Endothelial cell of umbilical vein (primary cell): ENCODE data around the gene PTPN22. TPM values are rescaled to one million over a fixed set of nuclear protein-coding genes. Genes with fewer than 3 reads are reported as not detected.

ENCODE experiments used
- BruUV-seq: library from RNA; stranded (reverse); fragments of 400-500 nt; replicated peaks from 2 replicates; lab custom pipeline; 2021; lab: Mats Ljungman, UMichigan
- CTCF ChIA-PET: fragments of 300-600, 350-600 bp; sonication (Branson Sonifier 250); formaldehyde crosslinking; loops from one replicate; lab custom pipeline; 2021; ENCODE audit warnings: antibody characterized with exemption, inconsistent platforms; lab: Charles Lee
- POLR2A ChIA-PET: fragments of 300-600, 350-600 bp; sonication (Branson Sonifier 250); formaldehyde crosslinking; loops from one replicate; lab custom pipeline; 2021; ENCODE audit warnings: antibody characterized with exemption, inconsistent platforms; lab: Charles Lee
- DNase-seq: peaks from one replicate; pipeline ENCODE4 v3.0.0-alpha.2; 2011; ENCODE audit warnings: low read depth, low spot score
- FAIRE-seq: peaks from 2 replicates; lab custom pipeline; 2011; peaks lifted over from hg19 to GRCh38; lab: Jason Lieb, UNC
- H2AFZ ChIP-seq: 2 replicates; pipeline ENCODE4 v1.6.0; 2012; ENCODE audit warnings: low read depth, low read length, control low read depth, inconsistent platforms
- H3K27ac ChIP-seq: 2 replicates; pipeline ENCODE4 v1.5.1; 2011; ENCODE audit warnings: low read depth, mild to moderate bottlenecking, control low read depth, low read length, moderate library complexity; ENCODE audit not compliant: insufficient read depth
- H3K27me3 ChIP-seq, 2 experiments: 2 replicates each; pipeline versions ENCODE4 v1.6.0 to v1.6.1; 2011; ENCODE audit warnings: low read length in 2 of 2, mixed read lengths in 1 of 2; ENCODE audit not compliant: control insufficient read depth in 2 of 2, insufficient read depth in 2 of 2
- H3K36me3 ChIP-seq, 2 experiments: 2 replicates in 1 of 2; 3 replicates in 1 of 2; pipeline ENCODE4 v1.5.1; 2011; ENCODE audit warnings: low read length in 2 of 2, mild to moderate bottlenecking in 1 of 2, moderate library complexity in 1 of 2; ENCODE audit not compliant: control insufficient read depth in 2 of 2, insufficient read depth in 2 of 2; ENCODE audit errors: extremely low read depth in 1 of 2
- H3K4me1 ChIP-seq: 3 replicates; pipeline ENCODE4 v1.5.1; 2011; ENCODE audit warnings: mild to moderate bottlenecking, low read length; ENCODE audit not compliant: control insufficient read depth, insufficient read depth; ENCODE audit errors: extremely low read depth
- H3K4me2 ChIP-seq: 2 replicates; pipeline ENCODE4 v1.6.1; 2011; ENCODE audit warnings: low read length, control low read depth, mixed read lengths; ENCODE audit not compliant: insufficient read depth
- H3K4me3 ChIP-seq, 3 experiments: fragments of 200-600 bp in 1 of 3; sonication (generic), shearing (Covaris generic) in 1 of 3; replicated peaks in 1 of 3; 2 replicates each; pipeline ENCODE4 v1.5.1; 2011 to 2016; ENCODE audit warnings: control low read depth in 3 of 3, low read length in 3 of 3, mild to moderate bottlenecking in 2 of 3, inconsistent platforms in 1 of 3, low read depth in 1 of 3, moderate library complexity in 1 of 3; ENCODE audit not compliant: insufficient read depth in 1 of 3
- H3K79me2 ChIP-seq: 2 replicates; pipeline ENCODE4 v1.6.0; 2012; ENCODE audit warnings: low read length, inconsistent platforms; ENCODE audit not compliant: control insufficient read depth, insufficient read depth
- H3K9ac ChIP-seq: replicated peaks from 2 replicates; pipeline ENCODE3; 2011; ENCODE audit warnings: low read length, control low read depth; ENCODE audit not compliant: insufficient read depth; ENCODE audit errors: extremely low read depth
- H3K9me1 ChIP-seq: replicated peaks from 3 replicates; pipeline ENCODE4 v1.6.0; 2011; ENCODE audit warnings: mild to moderate bottlenecking, low read length; ENCODE audit not compliant: control insufficient read depth, insufficient read depth; ENCODE audit errors: extremely low read depth
- H3K9me3 ChIP-seq: replicated peaks from 2 replicates; pipeline ENCODE4 v1.5.1; 2012; ENCODE audit warnings: low read length, inconsistent platforms; ENCODE audit not compliant: control insufficient read depth, insufficient read depth
- H4K20me1 ChIP-seq: replicated peaks from 2 replicates; pipeline ENCODE3; 2011; ENCODE audit warnings: mild to moderate bottlenecking, low read length; ENCODE audit not compliant: control insufficient read depth, insufficient read depth; ENCODE audit errors: extremely low read depth
- FOS ChIP-seq: IDR thresholded peaks from 2 replicates; pipeline ENCODE4 v1.6.1; 2011; ENCODE audit warnings: mild to moderate bottlenecking, low read length, moderate library complexity, borderline replicate concordance; ENCODE audit not compliant: insufficient read depth
- JUN ChIP-seq: IDR thresholded peaks from 2 replicates; pipeline ENCODE4 v1.6.1; 2011; ENCODE audit warnings: borderline replicate concordance, low read depth; ENCODE audit not compliant: insufficient read length, insufficient read depth
- MYC ChIP-seq: IDR thresholded peaks from one replicate; pipeline ENCODE4 v1.6.1; 2011; ENCODE audit warnings: mild to moderate bottlenecking, low read depth, low read length
- dilution Hi-C: fragments of 300-500 bp; cut with MboI; formaldehyde crosslinking; loops from one replicate; pipeline ENCODE4 v1.15.0; 2019; ENCODE audit warnings: low sequenced_read_pairs; ENCODE audit not compliant: extremely low pct_ligation_motif_present
- intact Hi-C: fragments of 100-400 bp; cut with micrococcal nuclease; formaldehyde crosslinking; loops from one replicate; pipeline ENCODE4 v1.10.0; 2022
- polyA plus RNA-seq, 4 experiments: library from polyadenylated mRNA; depleted of rRNA in 3 of 4; stranded (reverse) in 3 of 4; unstranded in 1 of 4; fragments of >200 nt; gene quantifications; 2 replicates each; pipeline versions ENCODE4 v1.2.1 to v1.2.3, GENCODE V29; 2011 to 2012; ENCODE audit warnings: missing spikeins in 1 of 4
- total RNA-seq: library from RNA; stranded (reverse); gene quantifications from 2 replicates; pipeline ENCODE4 v1.2.3, GENCODE V29; 2021
- TF ChIP-seq, protein P1 (sequence below): IDR thresholded peaks from 2 replicates; pipeline ENCODE4 v1.6.1; 2011; ENCODE audit not compliant: insufficient read depth, insufficient read length
- TF ChIP-seq, protein P2 (sequence below), 2 donors: IDR thresholded peaks; 1 replicate in 1 of 2; 2 replicates in 1 of 2; pipeline ENCODE4 v1.5.1; 2011; ENCODE audit warnings: low read length in 2 of 2, mild to moderate bottlenecking in 2 of 2, moderate library complexity in 2 of 2, control low read depth in 1 of 2, inconsistent platforms in 1 of 2, low read depth in 1 of 2; ENCODE audit not compliant: insufficient read depth in 1 of 2; ENCODE audit errors: extremely low read depth in 1 of 2

Gene PTPN22
- total and polyA plus RNA-seq, 2 donors (not counting 3 experiments of a cell fraction or from before 2014, with no cell fraction given): not detected

DNA sequence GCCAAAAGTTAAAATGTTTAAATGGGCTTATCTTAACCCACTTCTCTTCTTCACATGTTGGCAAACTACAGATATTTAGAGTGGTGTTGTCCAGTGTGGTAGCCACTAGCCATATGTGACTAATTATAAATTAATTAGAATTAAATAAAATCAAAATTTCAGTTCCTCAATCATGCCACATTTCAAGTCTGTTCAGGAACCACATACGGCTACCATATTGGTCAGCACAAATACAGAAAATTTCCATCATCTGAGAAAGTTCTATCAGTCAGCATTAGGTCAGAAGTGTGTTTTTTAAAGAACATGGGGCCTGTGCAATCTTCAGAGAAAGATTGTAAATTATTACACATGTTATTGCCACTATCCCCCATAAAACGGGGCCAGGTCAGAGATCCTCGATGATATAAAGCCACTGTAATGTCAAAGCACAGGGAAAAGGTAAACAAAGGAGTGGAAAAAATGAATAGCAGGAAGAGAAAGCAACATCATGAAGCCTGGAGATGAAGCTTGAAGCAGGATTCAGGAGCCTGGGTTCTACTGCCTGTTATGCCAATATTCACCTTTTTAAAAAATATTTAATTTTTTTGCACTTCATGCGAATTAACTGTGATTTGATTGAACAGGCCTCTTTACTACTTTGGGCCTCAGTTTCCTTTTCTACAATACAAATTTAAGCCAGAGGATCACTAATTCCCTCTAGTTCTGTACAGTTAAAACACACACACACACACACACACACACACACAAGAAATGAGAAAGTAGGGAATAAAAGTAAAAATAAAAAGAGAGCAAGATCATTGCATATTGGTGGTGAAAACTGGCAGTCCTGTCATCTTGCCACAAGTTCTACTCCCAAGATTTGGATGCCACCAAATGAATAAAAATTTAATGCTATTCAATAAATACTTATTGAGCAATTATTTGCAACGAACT is 61.6 kb downstream of the PTPN22 start:
- Histone ChIP-seq H3K9me1 (no peaks in the 10 kb centered on the region), H3K9me3 (no peaks in the 10 kb centered on the region), H3K79me2 (peaks cover 64% of the 10 kb centered on the region), H3K9ac (no peak overlapping the region), H3K27ac (no peak overlapping the region), H3K4me3 (peak overlapping the region; percentile 4 to 74 (median 65)), H2AFZ (no peak overlapping the region), H3K4me2 (peak overlapping the region; percentile 92), H4K20me1 (no peaks in the 10 kb centered on the region), H3K27me3 (no peaks in the 10 kb centered on the region), H3K36me3 (no peaks in the 10 kb centered on the region), H3K4me1 (peaks cover 28% of the 10 kb centered on the region)
- DNase-seq: peak; percentile 75
- ChIA-PET POLR2A (no interaction called here), CTCF (no interaction called here)
- intact Hi-C loops (loop anchor here (5.0 kb wide), 3 partner anchors 668 to 1093 kb away; partner anchors contain the start of genes PPM1J and TRIM33), dilution Hi-C loops (no loop called here)
- FAIRE-seq: peak; percentile 37
- TF ChIP-seq JUN: peak; percentile 20
- no peak for TF ChIP-seq MYC
- no peak for TF ChIP-seq FOS
- TF ChIP-seq, protein P1, sequence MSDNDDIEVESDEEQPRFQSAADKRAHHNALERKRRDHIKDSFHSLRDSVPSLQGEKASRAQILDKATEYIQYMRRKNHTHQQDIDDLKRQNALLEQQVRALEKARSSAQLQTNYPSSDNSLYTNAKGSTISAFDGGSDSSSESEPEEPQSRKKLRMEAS: no peak
- TF ChIP-seq, protein P2, sequence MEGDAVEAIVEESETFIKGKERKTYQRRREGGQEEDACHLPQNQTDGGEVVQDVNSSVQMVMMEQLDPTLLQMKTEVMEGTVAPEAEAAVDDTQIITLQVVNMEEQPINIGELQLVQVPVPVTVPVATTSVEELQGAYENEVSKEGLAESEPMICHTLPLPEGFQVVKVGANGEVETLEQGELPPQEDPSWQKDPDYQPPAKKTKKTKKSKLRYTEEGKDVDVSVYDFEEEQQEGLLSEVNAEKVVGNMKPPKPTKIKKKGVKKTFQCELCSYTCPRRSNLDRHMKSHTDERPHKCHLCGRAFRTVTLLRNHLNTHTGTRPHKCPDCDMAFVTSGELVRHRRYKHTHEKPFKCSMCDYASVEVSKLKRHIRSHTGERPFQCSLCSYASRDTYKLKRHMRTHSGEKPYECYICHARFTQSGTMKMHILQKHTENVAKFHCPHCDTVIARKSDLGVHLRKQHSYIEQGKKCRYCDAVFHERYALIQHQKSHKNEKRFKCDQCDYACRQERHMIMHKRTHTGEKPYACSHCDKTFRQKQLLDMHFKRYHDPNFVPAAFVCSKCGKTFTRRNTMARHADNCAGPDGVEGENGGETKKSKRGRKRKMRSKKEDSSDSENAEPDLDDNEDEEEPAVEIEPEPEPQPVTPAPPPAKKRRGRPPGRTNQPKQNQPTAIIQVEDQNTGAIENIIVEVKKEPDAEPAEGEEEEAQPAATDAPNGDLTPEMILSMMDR (IDR thresholded peaks at IDR 0.05; ENCODE audit: extremely low read depth in 1 of 2, insufficient read depth in 1 of 2, low read depth in 1 of 2, low read length in 2 of 2): no peak
- BruUV-seq: no TSS peak
